ENCODE data around the gene KHK.

Gene KHK

GRCh38 chr2:27086724-27087593 lies at the start of gene KHK:
KHK (plus strand) TSS chr2:27086772; CDS start chr2:27087260, 488 bp downstream.
- peak; percentile 83 for DNase-seq

- no peak for DNase-seq
These were observed 48.6 kb upstream of the KHK start for GRCh38 chr2:27038012-27038411.

DNA sequence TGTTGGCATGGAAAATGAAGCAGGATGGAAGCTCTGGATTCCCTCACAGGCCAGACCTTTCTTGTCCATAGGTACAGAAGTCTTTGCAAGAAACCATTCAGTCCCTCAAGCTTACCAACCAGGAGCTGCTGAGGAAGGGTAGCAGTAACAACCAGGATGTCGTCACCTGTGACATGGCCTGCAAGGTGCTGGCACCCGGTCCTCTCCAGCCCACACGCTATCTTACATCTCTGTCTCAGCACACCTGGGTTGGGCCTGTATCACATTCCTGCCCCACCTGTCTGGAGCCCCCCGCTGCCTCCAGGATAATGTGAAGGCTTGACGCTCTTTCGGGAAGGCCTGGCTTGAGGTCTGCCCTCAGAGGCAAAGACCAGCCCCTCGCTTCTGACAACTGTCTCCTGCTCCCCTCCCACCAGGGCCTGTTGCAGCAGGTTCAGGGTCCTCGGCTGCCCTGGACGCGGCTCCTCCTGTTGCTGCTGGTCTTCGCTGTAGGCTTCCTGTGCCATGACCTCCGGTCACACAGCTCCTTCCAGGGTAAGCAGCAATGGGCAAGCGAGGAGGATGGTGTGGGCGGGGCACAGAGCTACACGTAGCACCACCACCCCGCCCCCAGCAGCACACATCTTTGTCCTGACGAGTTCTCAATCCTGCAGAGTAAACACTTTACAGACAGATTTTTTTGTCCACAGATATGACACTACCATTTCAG lies 47.8 kb upstream of the KHK start:
- no peak for DNase-seq

DNA sequence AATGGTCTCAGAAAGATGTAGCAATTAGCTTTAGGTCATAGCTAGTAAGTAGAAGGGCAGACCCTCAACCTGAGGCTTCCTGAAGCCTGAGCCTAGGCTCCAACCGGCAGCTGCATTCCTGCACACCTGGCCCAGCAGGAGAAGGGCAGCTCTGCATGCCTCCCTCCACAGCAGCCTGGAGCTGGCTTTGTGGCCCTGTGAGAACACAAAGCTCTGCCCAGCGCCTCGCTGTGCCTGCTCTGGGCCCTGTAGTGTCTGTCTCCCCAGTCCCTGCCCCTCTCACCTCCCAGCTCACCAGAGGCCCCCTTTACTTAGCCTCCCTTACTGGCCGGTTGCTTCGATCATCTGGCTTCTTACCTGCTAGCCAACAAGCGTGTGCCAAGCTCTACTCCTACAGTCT lies 47.1 kb upstream of the KHK start:
- no peak for DNase-seq

- DNase-seq: no peak
These were observed 46.7 kb upstream of the KHK start for GRCh38 chr2:27039871-27040270.

DNA sequence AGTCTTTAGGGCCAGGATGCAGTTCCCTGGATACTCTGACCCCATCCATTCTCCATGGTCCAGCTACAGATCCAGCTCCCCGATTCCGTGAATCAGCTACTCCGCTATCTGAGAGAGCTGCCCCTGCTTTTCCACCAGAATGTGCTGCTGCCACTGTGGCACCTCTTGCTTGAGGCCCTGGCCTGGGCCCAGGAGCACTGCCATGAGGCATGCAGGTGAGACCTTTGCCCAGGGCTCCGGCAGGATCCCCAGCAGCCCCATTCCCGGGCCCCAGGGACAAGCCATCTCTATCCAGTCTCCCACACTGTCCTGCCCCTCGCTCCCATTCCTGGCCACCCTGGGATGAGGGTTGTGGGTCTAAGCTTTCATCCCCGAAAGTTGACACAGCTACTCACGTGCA lies 46.3 kb upstream of the KHK start:
- DNase-seq: no peak

DNA sequence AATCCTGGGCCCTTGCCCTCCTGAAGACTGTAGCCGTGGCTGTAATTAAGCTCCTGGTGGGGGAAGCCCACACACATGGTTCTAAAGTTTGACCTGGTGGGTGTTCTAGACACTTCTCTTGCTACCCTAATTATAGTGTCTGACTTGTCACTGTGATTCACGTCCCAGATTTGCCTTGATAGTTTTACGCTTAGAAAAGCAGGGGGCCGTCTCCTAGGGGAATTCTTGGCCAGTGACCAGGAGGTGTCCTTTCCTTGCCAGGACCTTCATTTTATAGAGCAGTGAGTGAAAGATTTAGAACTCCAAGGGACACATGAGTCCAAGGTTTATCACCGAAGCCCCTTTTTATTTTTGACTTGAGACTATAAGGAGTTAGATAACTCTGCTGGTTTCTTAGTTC lies 44.8 kb upstream of the KHK start:
- DNase-seq: peak; percentile 17

- DNase-seq: no peak
These were observed 44.4 kb upstream of the KHK start for GRCh38 chr2:27042159-27042661.

DNA sequence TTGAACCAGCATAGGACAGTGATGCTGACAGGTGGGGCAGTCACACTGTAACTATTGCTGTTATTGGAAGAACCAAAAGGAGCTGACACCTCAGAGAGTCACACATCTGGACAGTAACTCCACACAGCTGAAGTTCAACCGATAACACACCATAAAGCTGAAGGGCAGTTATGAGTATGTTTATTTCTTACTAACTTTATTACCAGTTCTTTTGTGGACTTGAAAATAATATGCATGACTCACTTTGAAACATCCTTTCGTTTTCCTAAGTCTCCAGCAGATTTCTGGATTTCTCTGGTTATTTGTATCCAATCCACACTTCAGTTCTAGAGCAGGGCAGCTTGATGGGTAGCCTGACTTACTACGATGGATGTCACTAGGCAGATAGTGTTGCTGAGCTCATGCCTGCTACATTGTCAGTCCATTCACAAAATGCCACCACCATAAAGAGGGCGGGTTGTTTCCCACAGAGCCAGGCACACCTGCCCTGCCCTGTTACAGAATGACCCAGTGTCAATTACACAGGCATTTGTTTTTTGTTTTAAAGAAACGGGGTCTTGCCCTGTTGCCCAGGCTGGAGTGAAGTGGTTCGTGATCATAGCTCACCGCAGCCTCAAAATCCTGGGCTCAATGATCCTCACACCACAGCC lies 43.5 kb upstream of the KHK start:
- no peak for DNase-seq

DNA sequence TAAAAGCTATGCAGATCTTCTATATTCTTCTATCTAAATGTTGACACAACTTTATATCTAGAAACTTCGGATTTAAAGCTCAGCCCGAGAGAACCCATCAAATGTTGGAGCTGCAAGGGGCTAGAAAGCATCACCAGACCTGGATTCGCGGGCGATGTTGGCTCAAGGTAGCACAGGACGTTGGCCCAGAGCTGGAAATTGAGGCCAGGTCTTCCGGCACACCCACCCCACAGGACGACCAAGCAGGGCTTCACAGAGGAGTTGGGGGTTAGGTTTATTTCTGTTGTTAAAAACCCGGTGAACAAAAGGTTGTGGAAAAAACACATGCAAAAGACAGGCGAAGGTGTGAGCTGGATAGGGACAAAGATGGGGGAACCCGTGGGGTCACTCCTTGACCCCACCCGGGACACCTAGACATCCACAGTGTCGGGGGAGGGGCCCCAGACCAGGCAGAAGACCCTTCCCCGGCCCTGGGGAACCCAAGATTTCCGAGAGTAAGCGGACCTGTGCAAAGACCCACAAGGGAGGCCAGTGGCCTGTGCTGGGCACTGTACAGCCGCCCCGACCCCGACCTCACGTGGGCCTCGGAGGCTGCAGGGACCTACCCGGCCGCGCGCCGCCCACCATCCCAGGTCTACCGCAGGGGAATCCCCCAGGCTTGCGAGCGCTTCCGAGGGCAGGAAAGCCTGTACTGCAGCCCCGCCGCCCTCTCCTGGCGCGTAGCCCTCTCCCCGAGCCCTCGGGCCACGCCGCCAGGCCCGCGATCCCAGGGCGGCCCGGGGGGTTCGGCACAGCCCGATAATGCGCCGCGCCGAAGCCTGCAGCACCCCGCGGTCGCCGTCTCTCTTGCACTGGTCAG lies 36.9 kb upstream of the KHK start:
- DNase-seq: no peak

DNA sequence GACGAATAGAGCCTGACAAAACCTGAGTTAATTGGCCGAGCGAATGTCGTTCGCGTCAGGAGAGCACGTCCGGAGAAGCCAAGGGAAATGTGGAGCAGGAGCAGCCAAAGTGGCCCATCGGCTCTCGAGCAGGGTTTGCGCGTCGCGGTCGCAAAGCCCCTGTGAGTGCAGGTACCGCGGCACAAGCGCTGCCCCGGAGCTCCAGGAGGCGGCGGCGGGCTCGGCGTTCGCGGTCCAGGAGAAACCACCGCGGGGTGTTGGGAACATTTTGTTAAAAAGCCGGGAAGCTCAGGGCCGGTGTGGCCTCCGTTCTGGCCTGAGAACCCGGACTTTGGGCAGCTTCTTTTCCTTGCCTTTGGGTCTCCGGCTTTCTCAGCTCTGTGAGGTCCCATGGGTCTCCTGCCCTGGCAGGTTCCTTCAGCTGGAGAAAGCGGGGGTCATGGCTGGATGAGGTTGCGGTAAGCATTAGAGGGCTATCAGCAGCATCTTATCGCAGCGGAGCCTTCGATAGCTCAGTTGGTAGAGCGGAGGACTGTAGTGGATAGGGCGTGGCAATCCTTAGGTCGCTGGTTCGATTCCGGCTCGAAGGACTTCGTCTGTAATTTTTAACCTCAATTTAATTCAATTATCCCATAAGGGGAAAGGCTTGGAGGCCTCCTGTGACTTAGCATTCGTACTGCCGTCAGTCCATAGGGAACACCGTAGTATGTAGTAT lies 36.1 kb upstream of the KHK start:
- DNase-seq: peak; percentile 99

GRCh38 chr2:27050996-27051901 lies 35.3 kb upstream of the KHK start, which contains the start of gene AGBL5:
AGBL5 (plus strand) TSS chr2:27051668; CDS start chr2:27052959, 1,291 bp downstream.
- DNase-seq: peak; percentile 100

GRCh38 chr2:27051902-27052645 lies 34.5 kb upstream of the KHK start:
- peak; percentile 52 for DNase-seq

DNA sequence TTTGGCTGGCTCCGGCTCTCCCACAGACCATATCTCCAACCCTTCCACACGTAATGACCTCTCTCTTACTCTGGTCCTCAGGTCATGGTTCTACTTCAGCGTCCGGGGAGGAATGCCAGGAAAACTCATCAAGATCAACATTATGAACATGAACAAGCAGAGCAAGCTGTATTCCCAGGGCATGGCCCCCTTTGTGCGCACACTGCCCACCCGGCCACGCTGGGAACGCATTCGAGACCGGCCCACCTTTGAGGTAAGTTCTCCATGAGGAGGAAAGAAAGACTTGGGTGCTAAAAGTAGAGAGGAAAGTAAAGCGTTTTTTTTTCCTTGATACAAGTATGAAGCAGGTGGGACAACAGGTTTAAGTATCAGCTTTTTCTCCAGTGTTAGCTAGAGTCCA lies 33.3 kb upstream of the KHK start:
- no peak for DNase-seq

DNA sequence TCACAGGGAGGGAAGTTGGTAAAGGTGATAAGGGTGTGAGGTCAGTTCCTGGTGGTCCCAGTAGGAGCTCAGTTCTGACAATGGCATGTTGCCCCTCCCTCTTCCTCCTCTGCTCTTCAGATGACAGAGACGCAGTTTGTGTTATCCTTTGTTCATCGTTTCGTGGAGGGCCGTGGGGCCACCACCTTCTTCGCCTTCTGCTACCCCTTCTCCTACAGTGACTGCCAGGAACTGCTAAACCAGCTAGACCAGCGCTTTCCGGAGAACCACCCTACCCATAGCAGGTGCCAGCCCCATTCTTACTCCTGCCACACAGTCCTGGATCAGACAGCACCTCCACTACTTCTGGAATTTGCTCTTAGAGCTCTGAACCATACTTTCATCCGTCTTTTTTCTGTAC lies 32.8 kb upstream of the KHK start:
- no peak for DNase-seq

DNA sequence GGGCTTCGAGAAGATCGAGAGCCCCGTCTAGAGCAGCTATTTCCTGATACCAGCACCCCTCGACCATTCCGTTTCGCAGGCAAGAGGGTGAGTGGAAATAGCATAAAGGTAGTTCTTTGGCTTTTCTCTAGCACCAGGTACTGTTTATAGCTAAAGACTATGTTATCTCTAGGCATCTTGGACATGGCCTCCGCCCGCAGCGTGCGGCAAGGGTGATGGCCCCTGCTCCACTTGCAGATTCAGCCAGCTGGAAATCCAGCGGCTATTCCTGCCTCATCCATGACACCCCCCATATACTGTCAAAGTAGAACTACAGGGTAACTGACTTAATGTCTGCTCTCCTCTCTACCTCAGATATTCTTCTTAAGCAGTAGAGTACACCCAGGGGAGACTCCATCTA lies 31.9 kb upstream of the KHK start:
- no peak for DNase-seq

DNA sequence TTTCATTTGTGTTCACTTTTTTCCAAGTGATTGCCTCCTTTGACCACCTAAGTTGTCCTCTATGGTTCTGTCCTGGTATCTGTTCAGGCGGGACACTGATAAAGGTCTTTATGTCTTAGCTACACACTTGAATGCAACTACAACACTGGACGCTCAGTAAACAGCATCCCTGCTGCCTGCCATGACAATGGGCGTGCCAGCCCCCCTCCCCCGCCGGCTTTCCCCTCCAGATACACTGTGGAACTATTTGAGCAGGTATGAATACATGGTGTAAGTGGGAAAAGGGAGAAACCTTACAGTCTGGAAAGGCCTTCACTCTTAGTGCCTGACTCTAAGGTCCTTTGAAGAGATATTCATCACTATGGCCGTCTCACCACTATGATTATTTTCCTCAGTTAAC lies 29.4 kb upstream of the KHK start:
- no peak for DNase-seq

DNA sequence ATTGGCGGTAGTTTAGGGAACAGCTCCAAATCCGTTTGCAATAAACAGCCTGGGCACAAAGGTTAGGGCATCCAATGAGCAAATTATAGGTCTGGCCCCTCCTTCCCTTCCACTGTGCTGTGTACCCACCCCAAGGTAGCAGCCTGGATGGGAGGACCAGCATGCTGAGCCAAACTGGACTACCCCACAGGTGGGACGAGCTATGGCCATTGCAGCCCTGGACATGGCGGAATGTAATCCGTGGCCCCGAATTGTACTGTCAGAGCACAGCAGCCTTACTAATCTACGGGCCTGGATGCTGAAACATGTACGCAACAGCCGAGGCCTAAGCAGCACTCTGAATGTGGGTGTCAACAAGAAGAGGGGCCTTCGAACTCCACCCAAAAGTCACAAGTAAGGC lies 28.4 kb upstream of the KHK start:
- DNase-seq: no peak

GRCh38 chr2:27059141-27059820 lies 27.3 kb upstream of the KHK start:
- DNase-seq: no peak
